HT1080 (cell line): ENCODE data around the gene SEC14L5. TPM values are rescaled to one million over a fixed set of nuclear protein-coding genes. Genes with fewer than 3 reads are reported as not detected.
"Not testable (repeated sequence)": the region's sequence is repeated elsewhere in the genome, so short reads cannot be mapped to it uniquely, and the experiment has no call there.

Source experiments
- DNase-seq: peaks from one replicate; pipeline ENCODE4 v3.0.0-alpha.2; 2015; ENCODE audit warnings: low read depth
- total RNA-seq: library from RNA; depleted of rRNA; stranded (reverse); fragments of >200 nt; shearing (Covaris generic); gene quantifications from 2 replicates; pipeline ENCODE4 v1.2.3, GENCODE V29; 2014

Gene SEC14L5
- total RNA-seq, 1 experiment from 2014 or later: not detected

GRCh38 chr16:4929619-4930018 lies 28.5 kb upstream of the SEC14L5 start:
- DNase-seq: not testable (repeated sequence)

DNA sequence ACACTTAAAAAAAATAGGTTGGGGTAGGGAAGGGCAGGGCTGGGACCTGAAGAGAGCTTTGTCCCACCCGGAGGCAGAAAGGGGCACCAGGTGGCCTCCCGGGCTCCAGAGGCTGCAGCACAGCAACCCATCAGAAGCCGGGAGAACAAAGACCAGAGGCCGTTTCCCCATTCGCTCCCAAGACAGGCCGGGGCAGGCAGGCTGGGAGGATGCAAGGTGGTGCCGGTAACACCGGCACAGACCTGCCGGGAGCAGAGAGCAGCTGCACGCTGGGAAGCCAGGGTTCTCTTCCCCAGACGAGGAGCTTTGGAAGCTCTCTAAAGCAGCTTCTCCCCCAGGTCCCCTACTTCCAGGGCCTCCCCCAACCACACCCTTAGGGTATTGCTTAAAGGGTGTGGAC lies 26.7 kb upstream of the SEC14L5 start:
- no peak for DNase-seq

DNA sequence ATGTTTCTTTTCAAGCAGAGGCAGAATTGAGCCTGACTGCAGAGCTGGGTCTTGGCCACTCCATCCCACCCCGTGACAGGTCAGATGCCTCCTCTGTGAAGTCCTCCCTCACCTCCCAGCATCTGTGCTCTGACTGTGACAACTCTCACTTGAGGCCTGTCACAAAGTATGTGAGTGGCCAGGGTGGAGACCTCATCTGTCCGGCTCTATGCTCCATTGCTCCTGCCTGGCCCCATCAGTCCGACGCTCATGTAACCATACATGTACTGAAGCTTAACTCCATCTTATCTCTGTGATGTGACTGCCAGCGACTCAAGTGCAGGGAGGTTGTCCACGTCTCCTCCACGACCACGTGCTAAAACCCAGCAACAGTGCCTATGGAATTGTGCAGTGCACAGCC lies 24.7 kb upstream of the SEC14L5 start:
- DNase-seq: no peak

DNA sequence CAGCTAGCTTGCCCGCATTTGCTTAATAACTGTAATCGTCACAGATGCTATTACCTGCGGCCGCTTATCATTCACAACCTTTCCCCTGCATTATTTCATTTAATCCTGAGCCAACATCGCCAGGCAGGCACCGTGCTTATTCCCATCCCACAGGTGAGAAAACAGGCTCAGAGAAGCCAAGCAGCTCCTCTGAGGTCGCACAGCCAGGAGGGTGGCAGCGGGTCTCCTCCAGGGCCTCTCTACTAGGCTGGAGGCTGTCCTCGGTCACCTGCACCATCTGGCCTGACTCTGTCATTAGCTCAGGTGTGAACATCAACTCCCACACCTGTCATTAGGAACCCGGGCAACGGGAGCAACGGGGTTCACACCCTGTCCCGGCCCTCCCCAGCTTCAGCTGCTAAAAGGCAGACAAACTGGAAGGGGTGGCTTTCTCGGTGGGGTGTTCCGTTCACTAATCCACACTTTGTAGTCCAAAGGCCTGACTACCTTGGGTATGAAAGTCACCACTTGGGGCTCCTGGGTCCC lies 24.2 kb upstream of the SEC14L5 start:
- DNase-seq: no peak

DNA sequence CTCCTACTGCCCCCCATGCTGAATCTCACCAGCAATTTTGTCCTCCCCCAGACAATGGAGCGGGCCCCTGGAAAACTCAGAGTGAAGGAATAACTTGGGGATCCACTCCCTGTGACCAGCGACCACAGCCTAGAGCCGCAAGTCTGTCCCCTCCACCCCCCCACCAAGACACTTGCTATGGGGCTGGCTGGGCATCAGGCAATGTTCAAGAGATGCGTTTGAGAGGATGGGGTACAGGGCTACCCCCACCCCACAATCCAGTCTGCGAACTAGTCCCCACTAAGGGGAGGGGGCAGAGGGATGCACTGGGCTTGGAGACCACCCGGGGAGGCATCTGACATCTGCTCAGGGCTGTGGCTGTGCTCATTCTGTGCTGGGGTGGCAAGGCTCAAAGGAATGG lies 23.5 kb upstream of the SEC14L5 start:
- DNase-seq: no peak

- DNase-seq: no peak
Observed at GRCh38 chr16:4935241-4935855, 22.8 kb upstream of the SEC14L5 start.

DNA sequence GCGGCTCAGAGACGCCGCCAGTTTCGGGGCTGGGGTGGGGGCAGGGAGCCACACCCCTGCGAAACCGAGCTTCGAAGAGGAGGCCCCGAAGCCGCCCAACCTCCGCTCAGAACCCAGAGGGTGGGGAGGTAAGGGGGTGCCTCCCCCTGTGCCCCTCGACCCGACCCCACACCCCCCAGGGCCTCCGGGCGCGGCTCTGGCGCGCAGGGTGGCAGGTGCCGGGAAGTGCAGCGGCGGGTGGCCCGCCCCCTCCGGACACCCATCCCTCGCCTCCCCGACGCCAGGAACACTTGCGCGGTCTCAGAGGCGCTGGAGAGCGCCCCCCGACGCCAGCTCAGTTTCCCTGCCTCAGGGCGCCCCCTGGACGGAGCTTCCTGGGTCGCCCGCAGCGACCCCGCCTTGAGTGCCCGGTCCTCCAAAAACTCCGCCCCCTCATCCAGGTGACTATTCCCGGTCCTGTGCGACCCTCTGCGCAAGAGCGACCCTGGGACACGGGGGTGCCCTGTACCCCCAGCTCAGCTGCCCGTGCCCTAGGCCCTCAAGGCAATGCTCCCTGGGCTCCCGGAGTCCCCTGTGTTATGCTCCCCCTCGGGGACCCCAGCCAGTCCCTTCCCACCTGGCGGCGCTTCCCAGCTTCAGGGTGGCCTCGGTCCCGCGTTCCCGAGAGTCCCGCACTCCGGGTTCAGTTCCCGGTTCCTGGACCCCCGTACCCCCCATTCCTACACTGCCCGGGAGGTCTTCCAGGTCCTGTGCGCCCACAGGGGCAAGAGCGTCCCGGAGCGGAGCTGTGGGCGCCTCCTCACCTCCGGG lies 21.7 kb upstream of the SEC14L5 start:
- DNase-seq: no peak

DNA sequence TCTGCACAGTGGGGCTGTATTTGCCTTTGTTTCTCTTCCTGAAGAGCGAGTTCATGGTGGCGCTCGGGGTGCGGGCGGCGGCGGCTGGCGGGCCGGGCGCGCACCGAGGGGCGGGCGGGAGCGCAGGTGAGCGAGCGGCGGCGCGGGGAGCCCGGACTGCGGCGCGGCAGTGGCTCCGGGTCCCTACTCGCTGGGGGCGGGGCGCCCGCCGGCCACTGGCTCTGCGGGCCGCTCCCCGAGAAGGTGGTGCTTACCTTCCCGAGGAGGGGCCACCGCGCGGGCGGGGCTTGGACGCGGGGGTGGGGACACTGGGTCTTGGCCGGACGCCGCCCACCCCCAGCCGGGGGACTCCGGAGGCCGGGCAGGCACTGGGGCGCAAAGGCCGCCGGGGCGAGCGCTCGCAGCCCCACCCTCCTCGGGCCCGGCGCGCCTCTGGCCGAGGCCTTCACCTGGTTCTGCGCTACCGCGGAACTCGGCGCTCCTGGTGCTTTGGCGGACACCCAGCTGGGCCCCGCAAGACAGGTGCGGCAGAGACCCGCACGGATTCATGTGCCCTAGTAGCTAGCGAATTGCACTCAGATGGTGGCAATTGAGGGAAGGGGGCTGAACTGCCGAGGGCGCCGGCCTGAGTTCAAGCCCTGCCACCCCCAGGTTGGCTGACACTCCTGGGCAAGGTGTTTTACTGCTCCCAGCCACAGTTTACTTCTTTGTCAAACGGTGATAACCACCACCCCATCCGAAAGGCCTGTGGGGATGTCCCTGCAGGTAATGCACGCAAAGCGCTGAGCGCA lies 20.9 kb upstream of the SEC14L5 start, which contains the start of gene PPL:
PPL (minus strand) TSS at position 158 of the 791 bp plus-strand sequence; CDS start at position 55, 103 bp downstream.
- DNase-seq: no peak

DNA sequence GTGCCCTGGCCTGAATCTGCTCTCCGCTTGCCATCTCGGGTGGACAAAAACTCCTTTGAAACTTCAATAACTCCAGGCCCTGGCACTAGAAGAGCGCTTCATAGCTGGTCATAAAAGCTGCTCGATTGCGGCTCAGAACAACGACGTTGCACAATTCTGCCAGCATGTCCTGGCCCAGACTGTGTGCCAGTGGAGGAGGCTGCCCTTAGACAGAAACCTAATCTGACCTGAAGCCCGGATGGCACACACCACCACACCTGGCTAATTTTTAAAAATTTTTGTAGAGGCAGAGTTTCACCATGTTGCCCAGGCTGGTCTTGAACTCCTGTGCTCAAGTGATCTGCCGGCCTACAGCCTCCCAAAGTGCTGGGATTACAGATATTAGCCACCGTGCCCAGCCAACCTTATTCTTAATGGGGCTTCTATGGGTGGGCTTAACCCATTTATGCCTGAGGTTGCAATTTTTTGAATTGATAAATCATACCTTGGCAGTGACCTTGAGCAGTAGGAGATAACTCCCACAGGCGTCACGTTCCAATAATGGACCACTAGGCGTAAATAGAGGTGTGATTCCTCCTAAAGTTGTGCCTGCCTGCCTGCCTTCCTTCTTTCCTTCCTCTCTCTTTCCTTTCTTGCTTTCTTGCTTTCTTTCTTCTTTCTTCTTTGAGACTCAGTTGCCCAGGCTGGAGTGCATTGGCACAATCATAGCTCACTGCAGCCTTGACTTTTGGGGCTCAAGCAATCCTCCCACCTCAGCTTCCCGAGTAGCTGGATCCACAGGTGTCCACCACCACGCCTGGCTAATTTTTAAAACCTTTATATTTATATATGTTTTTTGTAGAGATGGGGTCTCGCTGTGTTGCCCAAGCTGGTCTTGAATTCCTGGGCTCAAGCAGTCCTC lies 20.1 kb upstream of the SEC14L5 start:
- DNase-seq: no peak

GRCh38 chr16:4938683-4939030 lies 19.5 kb upstream of the SEC14L5 start:
- no peak for DNase-seq

GRCh38 chr16:4940719-4941118 lies 17.4 kb upstream of the SEC14L5 start:
- no peak for DNase-seq

- no peak for DNase-seq
Observed at GRCh38 chr16:4942481-4942880, 15.6 kb upstream of the SEC14L5 start.

DNA sequence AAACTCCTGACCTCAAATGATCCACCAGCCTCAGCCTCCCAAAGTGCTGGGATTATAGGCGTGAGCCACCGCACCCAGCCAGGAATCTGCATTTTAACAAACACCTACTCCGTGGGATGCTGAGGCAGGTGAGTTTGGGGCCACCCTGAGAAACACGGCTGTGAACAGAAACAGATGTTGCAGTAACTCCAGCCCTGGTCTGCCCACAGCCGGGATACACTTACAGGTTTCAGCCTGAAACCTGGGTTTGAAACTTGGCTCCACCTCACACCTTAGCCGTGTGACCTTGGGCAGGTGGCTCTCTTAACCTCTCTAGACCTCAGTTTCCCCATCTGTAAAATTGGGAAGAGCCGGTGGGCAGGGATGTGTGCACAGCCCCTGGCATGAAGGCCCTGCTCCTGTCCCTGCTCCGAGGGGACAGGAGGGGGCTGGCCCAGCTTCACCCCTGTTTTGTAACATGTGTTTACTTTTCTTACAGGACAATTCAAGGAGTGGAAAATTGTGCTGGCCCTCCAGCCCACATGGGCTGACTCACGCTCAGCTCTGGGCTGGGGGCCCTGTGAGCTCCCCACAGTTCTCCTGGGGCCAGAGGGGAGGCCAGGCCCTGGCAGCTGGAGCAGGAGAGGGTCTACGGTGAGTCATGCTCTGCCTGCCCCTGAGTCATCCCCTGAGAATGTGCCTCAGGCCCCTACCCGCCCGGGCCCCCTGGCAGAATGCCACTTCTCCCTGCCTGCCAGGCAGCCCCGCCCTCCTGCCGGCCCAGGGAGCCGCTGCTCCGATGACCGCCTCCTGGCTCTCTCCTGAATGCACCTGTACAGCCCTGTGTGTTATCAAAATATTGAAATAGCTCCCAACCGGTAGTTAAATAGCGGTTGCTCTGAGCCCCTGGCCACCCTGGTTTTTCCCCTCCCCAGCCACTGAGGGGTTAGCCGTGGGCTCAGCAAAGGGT lies 13.5 kb upstream of the SEC14L5 start:
- peak; percentile 99 for DNase-seq

- peak; percentile 90 for DNase-seq
Observed at GRCh38 chr16:4945560-4946502, 12.3 kb upstream of the SEC14L5 start.

DNA sequence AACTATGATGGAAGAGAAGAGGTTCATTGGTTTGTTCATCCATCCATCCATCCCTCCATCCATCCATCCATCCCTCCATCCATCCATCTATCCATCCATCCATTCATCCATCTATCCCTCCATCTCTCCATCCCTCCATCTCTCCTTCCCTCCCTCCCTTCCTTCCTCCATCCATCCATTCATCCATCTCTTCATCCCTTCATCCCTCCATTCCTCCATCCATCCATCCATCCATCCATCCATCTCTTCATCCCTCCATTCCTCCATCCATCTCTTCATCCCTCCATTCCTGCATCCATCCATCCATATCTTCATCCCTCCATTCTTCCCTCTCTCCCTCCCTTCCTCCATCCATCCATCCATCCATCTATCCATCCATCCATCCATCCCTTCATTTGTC lies 11.2 kb upstream of the SEC14L5 start:
- DNase-seq: no peak

GRCh38 chr16:4947722-4948503 lies 10.2 kb upstream of the SEC14L5 start:
- no peak for DNase-seq

DNA sequence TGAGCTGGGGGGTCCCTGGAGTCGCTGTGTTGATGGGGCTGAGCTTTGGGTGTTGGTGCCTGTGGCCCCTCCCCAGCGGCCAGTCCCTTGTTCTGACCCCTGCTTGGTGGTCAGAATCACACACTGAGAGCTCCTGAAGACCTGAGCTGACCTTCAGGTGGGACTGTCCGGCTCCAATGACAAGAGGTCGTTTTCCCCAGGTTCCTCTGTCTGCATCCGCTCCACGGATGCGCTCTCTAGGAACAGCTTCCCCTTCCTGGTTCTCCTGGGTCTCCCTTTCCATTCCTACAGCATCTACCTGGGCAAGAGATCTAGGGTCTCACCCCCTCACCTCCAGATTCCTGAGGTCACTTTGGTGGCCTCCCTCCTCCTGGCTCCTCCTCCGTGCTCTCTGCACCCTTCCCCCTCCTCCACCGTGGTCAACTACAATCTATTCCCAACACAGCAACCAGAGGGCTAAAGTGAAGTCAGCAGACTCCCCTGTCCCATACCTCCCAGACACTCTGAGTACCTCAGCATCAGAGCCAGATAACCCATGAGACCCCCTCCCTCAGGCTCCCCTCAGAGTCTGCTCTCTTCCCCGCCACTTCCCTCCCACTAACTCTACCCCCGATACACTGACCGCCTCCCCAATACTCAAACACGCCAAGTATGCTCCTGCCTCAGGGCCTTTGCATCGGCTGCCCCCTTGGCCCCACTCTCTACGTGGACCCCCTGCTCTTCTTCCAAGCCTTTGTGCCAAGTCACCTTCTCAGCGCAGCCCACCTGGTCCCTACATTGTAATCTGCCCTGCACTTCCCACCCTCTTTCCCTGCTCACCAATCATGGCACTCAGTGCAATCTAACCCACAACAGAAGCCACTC lies 9.0 kb upstream of the SEC14L5 start:
- no peak for DNase-seq
